Cardiac fibroblast (primary cell): ENCODE data around the gene ACOX2.
A peak's percentile ranks its signal among the peaks of the same experiment; 100 is the strongest.

Experiments used
- DNase-seq, 2 donors: peaks; one replicate each; pipeline versions ENCODE4 v3.0.0 to v3.0.0-alpha.2; 2010; ENCODE audit warnings: low read depth in 2 of 2
- H3K4me3 ChIP-seq, 2 donors: replicated peaks in 1 of 2; 1 replicate in 1 of 2; 2 replicates in 1 of 2; pipeline ENCODE4 v1.5.1; 2011; ENCODE audit warnings: low read depth in 2 of 2, low read length in 2 of 2, mild to moderate bottlenecking in 2 of 2, moderate library complexity in 1 of 2
- CTCF ChIP-seq: IDR thresholded peaks from one replicate; pipeline ENCODE4 v1.5.1; 2011; ENCODE audit warnings: low read depth, mild to moderate bottlenecking, low read length, inconsistent platforms

The ACOX2 gene

GRCh38 chr3:58508437-58508836 is 28.6 kb downstream of the ACOX2 start:
- TF ChIP-seq CTCF: no peak
- DNase-seq: no peak
- H3K4me3 ChIP-seq: no peak overlapping the region

GRCh38 chr3:58507356-58508078 is 29.5 kb downstream of the ACOX2 start:
- DNase-seq: no peak
- no peak overlapping the region for H3K4me3 ChIP-seq
- no peak for TF ChIP-seq CTCF

GRCh38 chr3:58502872-58503271 is 34.1 kb downstream of the ACOX2 start:
- DNase-seq: no peak
- no peak overlapping the region for H3K4me3 ChIP-seq
- TF ChIP-seq CTCF: no peak

GRCh38 chr3:58497097-58497496 is 39.9 kb downstream of the ACOX2 start:
- no peak for TF ChIP-seq CTCF
- H3K4me3 ChIP-seq: no peak overlapping the region
- peak in 1 of 2 donors; percentile 21 for DNase-seq

- TF ChIP-seq CTCF: no peak
- DNase-seq: peak in 1 of 2 donors; percentile 46
- H3K4me3 ChIP-seq: no peak overlapping the region
Observed at GRCh38 chr3:58496206-58496857, 40.7 kb downstream of the ACOX2 start.

- H3K4me3 ChIP-seq: no peak overlapping the region
- no peak for DNase-seq
- TF ChIP-seq CTCF: no peak
Observed at GRCh38 chr3:58495101-58495500, 41.9 kb downstream of the ACOX2 start.
